GM12878 (cell line): ENCODE data around the gene KIF18A.

Experiments used
- ATF7 ChIP-seq: fragments of 450-650 bp; IDR thresholded peaks from 2 replicates; pipeline ENCODE4 v1.6.1; 2016; ENCODE audit warnings: low read depth, mild to moderate bottlenecking
- CEBPZ ChIP-seq: fragments of 150-350 bp; IDR thresholded peaks from 2 replicates; pipeline ENCODE4 v1.6.1; 2016; ENCODE audit warnings: low read depth, low read length
- EP300 ChIP-seq, 2 experiments: fragments of 150-350 bp in 1 of 2; IDR thresholded peaks; 2 replicates each; pipeline ENCODE4 v1.6.1; 2011 to 2012; ENCODE audit warnings: low read depth in 2 of 2, low read length in 2 of 2, borderline replicate concordance in 1 of 2, improper control_type of control experiment in 1 of 2, inconsistent platforms in 1 of 2; ENCODE audit not compliant: control insufficient read depth in 1 of 2
- HDAC2 ChIP-seq: fragments of 200-600 bp; sonication (generic); IDR thresholded peaks from 2 replicates; pipeline ENCODE4 v1.6.1; 2017
- POLR2A ChIP-seq: IDR thresholded peaks from 2 replicates; pipeline ENCODE4 v1.6.1; 2011; ENCODE audit warnings: low read depth, mild to moderate bottlenecking, low read length
- POLR2AphosphoS5 ChIP-seq: IDR thresholded peaks from 2 replicates; pipeline ENCODE4 v1.6.1; 2011; ENCODE audit warnings: mild to moderate bottlenecking, low read length, inconsistent platforms
- SMC3 ChIP-seq: IDR thresholded peaks from 2 replicates; pipeline ENCODE4 v1.6.1; 2011; ENCODE audit warnings: low read length, improper control_type of control experiment, borderline replicate concordance
- SRF ChIP-seq, 2 experiments: IDR thresholded peaks; 2 replicates each; pipeline ENCODE4 v1.6.1; 2011; ENCODE audit warnings: low read depth in 2 of 2, low read length in 2 of 2, mild to moderate bottlenecking in 1 of 2, moderate library complexity in 1 of 2
- TCF12 ChIP-seq: IDR thresholded peaks from 2 replicates; pipeline ENCODE4 v1.6.1; 2011; ENCODE audit warnings: low read depth, mild to moderate bottlenecking, low read length
- YY1 ChIP-seq: IDR thresholded peaks from 2 replicates; pipeline ENCODE4 v1.6.1; 2011; ENCODE audit warnings: low read depth, mild to moderate bottlenecking, low read length
- ZBTB33 ChIP-seq: fragments of 450-650 bp; IDR thresholded peaks from 2 replicates; pipeline ENCODE4 v1.6.1; 2017; ENCODE audit warnings: mild to moderate bottlenecking
- TF ChIP-seq, protein P1 (sequence below), 3 experiments: IDR thresholded peaks in 2 of 3; conservative IDR thresholded peaks in 1 of 3; 2 replicates each; pipeline ENCODE4 v1.5.1; 2011; ENCODE audit warnings: low read depth in 3 of 3, low read length in 3 of 3, mild to moderate bottlenecking in 3 of 3, control low read depth in 2 of 3, moderate library complexity in 2 of 3, inconsistent platforms in 1 of 3, mixed read lengths in 1 of 3; ENCODE audit not compliant: control insufficient read depth in 2 of 3, insufficient read depth in 1 of 3; ENCODE audit errors: extremely low read depth in 1 of 3

GRCh38 chr11:27972522-27973170, 135.3 kb downstream of the KIF18A start:
- TF ChIP-seq, protein P1, sequence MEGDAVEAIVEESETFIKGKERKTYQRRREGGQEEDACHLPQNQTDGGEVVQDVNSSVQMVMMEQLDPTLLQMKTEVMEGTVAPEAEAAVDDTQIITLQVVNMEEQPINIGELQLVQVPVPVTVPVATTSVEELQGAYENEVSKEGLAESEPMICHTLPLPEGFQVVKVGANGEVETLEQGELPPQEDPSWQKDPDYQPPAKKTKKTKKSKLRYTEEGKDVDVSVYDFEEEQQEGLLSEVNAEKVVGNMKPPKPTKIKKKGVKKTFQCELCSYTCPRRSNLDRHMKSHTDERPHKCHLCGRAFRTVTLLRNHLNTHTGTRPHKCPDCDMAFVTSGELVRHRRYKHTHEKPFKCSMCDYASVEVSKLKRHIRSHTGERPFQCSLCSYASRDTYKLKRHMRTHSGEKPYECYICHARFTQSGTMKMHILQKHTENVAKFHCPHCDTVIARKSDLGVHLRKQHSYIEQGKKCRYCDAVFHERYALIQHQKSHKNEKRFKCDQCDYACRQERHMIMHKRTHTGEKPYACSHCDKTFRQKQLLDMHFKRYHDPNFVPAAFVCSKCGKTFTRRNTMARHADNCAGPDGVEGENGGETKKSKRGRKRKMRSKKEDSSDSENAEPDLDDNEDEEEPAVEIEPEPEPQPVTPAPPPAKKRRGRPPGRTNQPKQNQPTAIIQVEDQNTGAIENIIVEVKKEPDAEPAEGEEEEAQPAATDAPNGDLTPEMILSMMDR (IDR thresholded peaks at IDR 0.05 in 2 of 3, conservative IDR thresholded peaks at IDR 0.05 in 1 of 3; ENCODE audit: control insufficient read depth in 2 of 3, extremely low read depth in 1 of 3, insufficient read depth in 1 of 3, low read depth in 3 of 3, low read length in 3 of 3): no peak
- TF ChIP-seq TCF12 (no peak), EP300 (IDR thresholded peaks at IDR 0.05; ENCODE audit: borderline replicate concordance in 1 of 2, control insufficient read depth in 1 of 2, low read depth in 2 of 2, low read length in 2 of 2) (no peak), CEBPZ (no peak), YY1 (no peak), SRF (IDR thresholded peaks at IDR 0.05; ENCODE audit: low read depth in 2 of 2, low read length in 2 of 2) (no peak), POLR2A (no peak), SMC3 (no peak), ZBTB33 (no peak), POLR2AphosphoS5 (no peak), HDAC2 (no peak), ATF7 (no peak)
